Neuronal stem cell (in vitro differentiated cells): ENCODE data around the gene CNTNAP2.

ENCODE experiments used
- DNase-seq: peaks from one replicate; pipeline ENCODE4 v3.0.0-alpha.2; 2013; ENCODE audit warnings: low spot score
- H2AFZ ChIP-seq: one replicate; pipeline ENCODE4 v1.6.1; 2013; ENCODE audit warnings: mild to moderate bottlenecking, low read length, inconsistent platforms
- H2AK5ac ChIP-seq: 2 replicates; pipeline ENCODE4 v1.6.1; 2013; ENCODE audit warnings: low read depth, mild to moderate bottlenecking, inconsistent platforms, low read length, moderate library complexity, mixed read lengths
- H2BK120ac ChIP-seq: 2 replicates; pipeline ENCODE4 v1.6.1; 2013; ENCODE audit warnings: low read depth, mild to moderate bottlenecking, inconsistent platforms, low read length, moderate library complexity, mixed read lengths
- H2BK12ac ChIP-seq: one replicate; pipeline ENCODE4 v1.6.1; 2013; ENCODE audit warnings: low read length, inconsistent platforms
- H2BK15ac ChIP-seq: 2 replicates; pipeline ENCODE4 v1.6.1; 2013; ENCODE audit warnings: mild to moderate bottlenecking, low read length, inconsistent platforms, mixed read lengths
- H2BK5ac ChIP-seq: one replicate; pipeline ENCODE4 v1.6.1; 2013; ENCODE audit warnings: inconsistent platforms, mild to moderate bottlenecking, low read length, moderate library complexity
- H3K14ac ChIP-seq: one replicate; pipeline ENCODE4 v1.6.1; 2013; ENCODE audit warnings: low read length, inconsistent platforms
- H3K18ac ChIP-seq: 2 replicates; pipeline ENCODE4 v1.6.1; 2013; ENCODE audit warnings: low read length, inconsistent platforms
- H3K23ac ChIP-seq: 2 replicates; pipeline ENCODE4 v1.6.1; 2013; ENCODE audit warnings: low read depth, mild to moderate bottlenecking, mixed read lengths, low read length, inconsistent platforms; ENCODE audit not compliant: poor library complexity
- H3K27ac ChIP-seq: replicated peaks from 3 replicates; pipeline ENCODE4 v1.5.1; 2013; ENCODE audit warnings: low read length, inconsistent platforms
- H3K27me3 ChIP-seq, 3 experiments: 2 replicates each; pipeline ENCODE4 v1.6.1; 2013; ENCODE audit warnings: low read length in 3 of 3, mild to moderate bottlenecking in 2 of 3, inconsistent platforms in 1 of 3, low read depth in 1 of 3, mixed read lengths in 1 of 3, moderate library complexity in 1 of 3; ENCODE audit not compliant: control insufficient read depth in 3 of 3, insufficient read depth in 3 of 3
- H3K36me3 ChIP-seq, 2 donors: replicated peaks in 1 of 2; 2 replicates each; pipeline ENCODE4 v1.6.1; 2013; ENCODE audit warnings: low read length in 2 of 2; ENCODE audit not compliant: control insufficient read depth in 2 of 2, insufficient read depth in 2 of 2
- H3K4ac ChIP-seq: 2 replicates; pipeline ENCODE4 v1.6.1; 2013; ENCODE audit warnings: inconsistent platforms, mild to moderate bottlenecking, low read length, moderate library complexity
- H3K4me1 ChIP-seq, 2 donors: 1 replicate in 1 of 2; 2 replicates in 1 of 2; pipeline ENCODE4 v1.6.1; 2013; ENCODE audit warnings: low read length in 2 of 2, low read depth in 1 of 2; ENCODE audit not compliant: control insufficient read depth in 2 of 2, insufficient read depth in 1 of 2
- H3K4me2 ChIP-seq: one replicate; pipeline ENCODE4 v1.6.1; 2013; ENCODE audit warnings: mild to moderate bottlenecking, low read length, inconsistent platforms; ENCODE audit not compliant: insufficient read depth, poor library complexity, severe bottlenecking
- H3K4me3 ChIP-seq, 2 donors: 2 replicates each; pipeline ENCODE4 v1.5.1; 2013; ENCODE audit warnings: low read length in 2 of 2, mild to moderate bottlenecking in 2 of 2, inconsistent platforms in 1 of 2, moderate library complexity in 1 of 2
- H3K79me1 ChIP-seq: one replicate; pipeline ENCODE4 v1.6.1; 2013; ENCODE audit warnings: low read depth, mild to moderate bottlenecking, inconsistent platforms, low read length, moderate library complexity
- H3K9ac ChIP-seq: one replicate; pipeline ENCODE4 v1.6.1; 2013; ENCODE audit warnings: mild to moderate bottlenecking, low read depth, low read length, inconsistent platforms; ENCODE audit not compliant: poor library complexity
- H3K9me3 ChIP-seq, 2 donors: replicated peaks in 1 of 2; 2 replicates each; pipeline versions ENCODE3 to v1.6.1; 2013; ENCODE audit warnings: low read length in 2 of 2, mild to moderate bottlenecking in 2 of 2, inconsistent platforms in 1 of 2, low read depth in 1 of 2, mixed read lengths in 1 of 2, moderate library complexity in 1 of 2; ENCODE audit not compliant: control insufficient read depth in 2 of 2, insufficient read depth in 1 of 2
- H4K8ac ChIP-seq: one replicate; pipeline ENCODE4 v1.6.1; 2013; ENCODE audit warnings: low read depth, mild to moderate bottlenecking, inconsistent platforms, low read length, moderate library complexity
- H4K91ac ChIP-seq: one replicate; pipeline ENCODE4 v1.6.1; 2013; ENCODE audit warnings: low read length, low read depth, mild to moderate bottlenecking, inconsistent platforms; ENCODE audit not compliant: poor library complexity
- WGBS, 2 donors: extraction: QIAGEN DNeasy Blood & Tissue Kit; methylation state at CpG; one replicate each; pipeline ENCODE4 v1.1.7; 2013; ENCODE audit warnings: missing lambda C conversion rate in 2 of 2, mixed read lengths in 1 of 2; ENCODE audit not compliant: insufficient read length in 2 of 2, insufficient replicate concordance in 1 of 2; ENCODE audit errors: extremely low coverage in 2 of 2; 5-methylcytosine and 5-hydroxymethylcytosine counted together

The CNTNAP2 gene

DNA sequence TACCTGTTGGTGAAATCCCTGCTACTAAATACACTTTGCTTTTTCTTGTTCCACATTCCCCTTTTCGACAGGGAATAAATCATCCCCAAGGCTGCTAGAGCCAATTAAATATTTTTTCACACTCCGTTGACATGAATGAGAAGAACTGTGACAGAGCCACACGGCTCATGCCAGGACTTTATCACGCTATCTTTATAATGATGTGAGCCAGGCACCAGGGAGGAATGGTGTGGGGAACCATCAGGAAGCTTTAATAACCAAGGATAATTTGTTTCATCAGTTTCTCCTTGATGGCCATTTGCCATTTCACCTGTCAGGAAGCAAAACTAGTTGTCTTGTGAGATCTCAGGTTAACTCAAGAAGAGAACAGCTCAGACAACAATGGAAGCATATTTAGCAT is 2280.9 kb downstream of the CNTNAP2 start:
- H4K8ac ChIP-seq: no peak overlapping the region
- DNase-seq: no peak
- no peak overlapping the region for H2BK5ac ChIP-seq
- H2AFZ ChIP-seq: no peak overlapping the region
- H3K18ac ChIP-seq: no peak overlapping the region
- no peaks in the 10 kb centered on the region for H3K9me3 ChIP-seq
- no peak overlapping the region for H3K4me3 ChIP-seq
- H2BK12ac ChIP-seq: no peak overlapping the region
- no peak overlapping the region for H3K27ac ChIP-seq
- H3K27me3 ChIP-seq: no peaks in the 10 kb centered on the region
- H3K14ac ChIP-seq: no peak overlapping the region
- H3K79me1 ChIP-seq: peaks cover 4% of the 10 kb centered on the region
- H3K36me3 ChIP-seq: no peaks in the 10 kb centered on the region
- no peak overlapping the region for H2BK15ac ChIP-seq
- WGBS, 2 donors: no CpG with 5 or more reads among the region's 4 CpGs
- no peak overlapping the region for H3K9ac ChIP-seq
- no peak overlapping the region for H2AK5ac ChIP-seq
- H3K23ac ChIP-seq: no peak overlapping the region
- H3K4me2 ChIP-seq: no peak overlapping the region
- H3K4ac ChIP-seq: no peak overlapping the region
- peaks cover 21 to 23% of the 10 kb centered on the region in 2 donors for H3K4me1 ChIP-seq
- H2BK120ac ChIP-seq: no peak overlapping the region
- H4K91ac ChIP-seq: no peak overlapping the region

DNA sequence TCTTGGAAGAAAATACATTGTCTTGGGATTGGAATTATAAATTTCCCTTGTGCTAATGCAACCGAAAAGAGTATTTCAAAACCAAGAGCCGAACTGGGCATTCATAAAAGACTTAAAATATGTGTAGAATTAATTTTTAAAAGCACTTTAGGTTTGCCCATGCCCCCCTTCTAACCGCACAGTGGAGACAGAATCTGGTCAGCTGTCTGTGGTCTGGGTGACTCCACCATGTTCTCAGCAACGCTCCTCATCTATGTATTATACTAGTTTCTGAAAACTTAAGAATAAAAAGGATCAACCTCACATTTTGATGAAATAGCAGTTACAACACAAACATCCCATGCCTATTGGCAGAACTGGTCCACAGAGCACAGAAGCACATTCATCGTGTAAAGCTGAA is 2281.4 kb downstream of the CNTNAP2 start:
- Histone ChIP-seq H3K27ac (no peak overlapping the region), H2BK5ac (no peak overlapping the region), H3K36me3 (peaks cover 0 to under 1% of the 10 kb centered on the region in 2 donors), H3K14ac (no peak overlapping the region), H4K8ac (no peak overlapping the region), H3K9ac (no peak overlapping the region), H3K79me1 (peaks cover 4% of the 10 kb centered on the region), H3K23ac (no peak overlapping the region), H2AFZ (no peak overlapping the region), H3K4ac (no peak overlapping the region), H2BK12ac (no peak overlapping the region), H3K27me3 (no peaks in the 10 kb centered on the region), H3K18ac (no peak overlapping the region), H3K9me3 (no peaks in the 10 kb centered on the region), H4K91ac (no peak overlapping the region), H2BK15ac (no peak overlapping the region), H3K4me3 (no peak overlapping the region), H3K4me1 (peaks cover 21 to 23% of the 10 kb centered on the region in 2 donors), H3K4me2 (no peak overlapping the region), H2BK120ac (no peak overlapping the region), H2AK5ac (no peak overlapping the region)
- no peak for DNase-seq
- WGBS, 2 donors: no CpG with 5 or more reads among the region's 5 CpGs

DNA sequence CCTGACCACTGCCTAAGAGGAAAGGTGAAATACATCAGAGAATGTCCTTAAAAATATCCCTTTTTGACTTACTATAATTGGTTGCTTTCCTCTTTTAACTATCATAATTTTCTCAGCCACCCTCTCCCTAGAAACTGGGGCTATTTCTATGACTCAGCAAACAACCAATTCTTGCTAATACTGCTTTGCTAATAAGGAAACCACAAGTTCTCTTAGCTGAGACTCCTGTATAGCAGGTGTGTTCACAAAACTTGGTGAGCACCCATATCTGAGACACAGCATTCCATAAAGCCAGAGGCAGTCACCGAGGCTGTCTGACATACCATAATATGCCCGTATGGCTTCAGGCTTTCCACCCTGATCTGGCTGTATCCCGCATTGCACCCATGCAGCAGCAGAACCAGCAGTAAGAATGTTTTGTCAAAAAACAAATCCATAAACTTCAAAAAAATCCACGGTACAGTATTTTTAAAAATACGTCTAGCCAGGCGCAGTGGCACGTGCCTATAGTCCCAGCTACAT is 2282.3 kb downstream of the CNTNAP2 start:
- Histone ChIP-seq H3K27ac (no peak overlapping the region), H3K4ac (no peak overlapping the region), H3K9me3 (no peaks in the 10 kb centered on the region), H2BK12ac (no peak overlapping the region), H2AFZ (no peak overlapping the region), H2BK15ac (no peak overlapping the region), H3K4me2 (no peak overlapping the region), H2BK5ac (no peak overlapping the region), H3K9ac (no peak overlapping the region), H2AK5ac (no peak overlapping the region), H3K4me3 (no peak overlapping the region), H2BK120ac (no peak overlapping the region), H3K14ac (no peak overlapping the region), H4K8ac (no peak overlapping the region), H3K18ac (no peak overlapping the region), H4K91ac (no peak overlapping the region), H3K23ac (no peak overlapping the region), H3K79me1 (peaks cover 6% of the 10 kb centered on the region), H3K27me3 (no peaks in the 10 kb centered on the region), H3K4me1 (peaks cover 21 to 23% of the 10 kb centered on the region in 2 donors), H3K36me3 (peaks cover 0 to 1% of the 10 kb centered on the region in 2 donors)
- no peak for DNase-seq
- WGBS, 2 donors: no CpG with 5 or more reads among the region's 7 CpGs

- Histone ChIP-seq H3K9ac (no peak overlapping the region), H3K36me3 (peaks cover 0 to 3% of the 10 kb centered on the region in 2 donors), H2AFZ (peak overlapping the region; percentile 17), H2BK15ac (no peak overlapping the region), H2BK5ac (no peak overlapping the region), H2BK12ac (no peak overlapping the region), H3K4ac (no peak overlapping the region), H4K91ac (no peak overlapping the region), H3K14ac (no peak overlapping the region), H3K4me3 (peak overlapping the region in 1 of 2 donors; percentile 20), H4K8ac (no peak overlapping the region), H3K79me1 (peaks cover 6% of the 10 kb centered on the region), H3K27ac (no peak overlapping the region), H2AK5ac (no peak overlapping the region), H3K27me3 (no peaks in the 10 kb centered on the region), H3K4me2 (no peak overlapping the region), H3K9me3 (peaks cover 0 to 4% of the 10 kb centered on the region in 2 donors), H3K4me1 (peaks cover 18 to 23% of the 10 kb centered on the region in 2 donors), H2BK120ac (no peak overlapping the region), H3K18ac (no peak overlapping the region), H3K23ac (no peak overlapping the region)
- whole genome bisulfite sequencing, 2 donors: no CpG with 5 or more reads among the region's 14 CpGs
- DNase-seq: no peak
These were observed 2283.5 kb downstream of the CNTNAP2 start for GRCh38 chr7:148400101-148400500.
